HCT116 (cell line): ENCODE data around the gene ITGA7.

Source experiments
- EZH2 ChIP-seq: fragments of 200-600 bp; sonication (generic); IDR thresholded peaks from 2 replicates; pipeline ENCODE4 v1.6.1; 2017; ENCODE audit warnings: antibody characterized with exemption, mixed run types
- EZH2phosphoT487 ChIP-seq: fragments of 200-600 bp; IDR thresholded peaks from 2 replicates; pipeline ENCODE4 v1.6.1; 2018; ENCODE audit warnings: antibody characterized with exemption, borderline replicate concordance
- POLR2A ChIP-seq: IDR thresholded peaks from 2 replicates; pipeline ENCODE4 v1.7.0; 2011; ENCODE audit warnings: borderline replicate concordance; ENCODE audit not compliant: insufficient read depth, insufficient read length; ENCODE audit errors: extremely low read depth
- POLR2AphosphoS5 ChIP-seq: IDR thresholded peaks from 2 replicates; pipeline ENCODE4 v1.6.1; 2011; ENCODE audit warnings: mild to moderate bottlenecking, low read depth, low read length, moderate library complexity
- RAD21 ChIP-seq: IDR thresholded peaks from 2 replicates; pipeline ENCODE4 v1.6.1; 2012; ENCODE audit warnings: low read depth, mild to moderate bottlenecking
- SP1 ChIP-seq: IDR thresholded peaks from 2 replicates; pipeline ENCODE4 v1.6.1; 2012; ENCODE audit warnings: low read depth
- TCF7L2 ChIP-seq: IDR thresholded peaks from 2 replicates; pipeline ENCODE4 v1.7.0; 2011; ENCODE audit warnings: borderline replicate concordance, inconsistent platforms; ENCODE audit not compliant: insufficient read depth, insufficient read length; ENCODE audit errors: extremely low read depth
- YY1 ChIP-seq: IDR thresholded peaks from 2 replicates; pipeline ENCODE4 v1.6.1; 2011; ENCODE audit warnings: low read length, low read depth, moderate library complexity, mild to moderate bottlenecking; ENCODE audit not compliant: insufficient replicate concordance; ENCODE audit errors: extremely low read depth
- TF ChIP-seq, protein P1 (sequence below), 3 experiments: fragments of 200-600 bp in 1 of 3; sonication (generic) in 1 of 3; IDR thresholded peaks in 2 of 3; conservative IDR thresholded peaks in 1 of 3; 2 replicates each; pipeline ENCODE4 v1.5.1; 2012 to 2017; ENCODE audit warnings: low read depth in 2 of 3, low read length in 2 of 3, antibody characterized with exemption in 1 of 3, borderline replicate concordance in 1 of 3, control low read depth in 1 of 3, mild to moderate bottlenecking in 1 of 3, mixed read lengths in 1 of 3, mixed run types in 1 of 3, moderate library complexity in 1 of 3; ENCODE audit not compliant: insufficient read depth in 1 of 3
- TF ChIP-seq, protein P2 (sequence below): IDR thresholded peaks from 2 replicates; pipeline ENCODE4 v1.6.1; 2012
- TF ChIP-seq, protein P3 (sequence below): IDR thresholded peaks from 2 replicates; pipeline ENCODE4 v1.6.1; 2012; ENCODE audit warnings: low read depth

DNA sequence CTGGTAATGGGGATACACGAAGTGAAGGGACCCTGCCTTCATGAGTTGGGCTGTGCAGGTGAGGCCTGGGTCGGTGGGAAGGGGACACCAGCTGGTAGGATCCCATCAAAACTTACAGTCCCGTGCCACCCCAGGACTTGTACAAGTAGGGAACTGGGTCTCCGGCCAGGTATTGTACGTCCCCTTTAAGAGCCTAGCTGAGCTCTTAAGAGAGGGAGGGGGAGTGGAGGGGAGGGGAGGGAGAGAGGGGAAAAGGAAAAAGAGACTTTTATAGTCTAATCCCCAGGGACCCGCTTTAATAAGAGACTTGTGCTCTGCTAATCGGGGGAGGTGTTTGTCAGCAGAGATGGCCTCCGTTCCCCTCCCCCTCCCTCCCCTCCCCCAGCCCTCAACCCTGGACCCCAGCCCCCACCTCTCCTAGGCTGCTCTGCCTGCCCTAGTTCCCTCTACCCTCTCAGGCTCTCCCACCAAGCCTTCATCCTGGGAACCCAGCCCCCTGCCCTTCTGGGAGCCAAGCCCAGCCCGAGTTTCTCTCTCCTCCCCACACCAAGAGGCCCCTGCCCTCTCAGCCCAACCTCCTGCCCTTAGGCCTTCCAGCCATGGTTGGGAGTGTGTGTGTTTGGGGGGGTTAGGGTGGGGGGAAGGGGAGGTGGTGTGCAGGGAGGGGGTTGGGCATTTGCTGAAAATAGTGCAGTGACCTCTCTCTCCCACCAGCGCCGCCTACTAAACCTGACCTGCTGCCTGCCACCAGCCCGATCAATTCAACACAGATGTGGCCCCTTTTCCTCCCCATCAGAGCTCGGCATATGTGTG lies 37.9 kb upstream of the ITGA7 start:
- TF ChIP-seq, protein P1, sequence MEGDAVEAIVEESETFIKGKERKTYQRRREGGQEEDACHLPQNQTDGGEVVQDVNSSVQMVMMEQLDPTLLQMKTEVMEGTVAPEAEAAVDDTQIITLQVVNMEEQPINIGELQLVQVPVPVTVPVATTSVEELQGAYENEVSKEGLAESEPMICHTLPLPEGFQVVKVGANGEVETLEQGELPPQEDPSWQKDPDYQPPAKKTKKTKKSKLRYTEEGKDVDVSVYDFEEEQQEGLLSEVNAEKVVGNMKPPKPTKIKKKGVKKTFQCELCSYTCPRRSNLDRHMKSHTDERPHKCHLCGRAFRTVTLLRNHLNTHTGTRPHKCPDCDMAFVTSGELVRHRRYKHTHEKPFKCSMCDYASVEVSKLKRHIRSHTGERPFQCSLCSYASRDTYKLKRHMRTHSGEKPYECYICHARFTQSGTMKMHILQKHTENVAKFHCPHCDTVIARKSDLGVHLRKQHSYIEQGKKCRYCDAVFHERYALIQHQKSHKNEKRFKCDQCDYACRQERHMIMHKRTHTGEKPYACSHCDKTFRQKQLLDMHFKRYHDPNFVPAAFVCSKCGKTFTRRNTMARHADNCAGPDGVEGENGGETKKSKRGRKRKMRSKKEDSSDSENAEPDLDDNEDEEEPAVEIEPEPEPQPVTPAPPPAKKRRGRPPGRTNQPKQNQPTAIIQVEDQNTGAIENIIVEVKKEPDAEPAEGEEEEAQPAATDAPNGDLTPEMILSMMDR (IDR thresholded peaks at IDR 0.05 in 2 of 3, conservative IDR thresholded peaks at IDR 0.05 in 1 of 3; ENCODE audit: borderline replicate concordance in 1 of 3, insufficient read depth in 1 of 3, low read depth in 2 of 3, low read length in 2 of 3) = no peak
- no peak for TF ChIP-seq SP1
- TF ChIP-seq TCF7L2 = no peak
- TF ChIP-seq, protein P2, sequence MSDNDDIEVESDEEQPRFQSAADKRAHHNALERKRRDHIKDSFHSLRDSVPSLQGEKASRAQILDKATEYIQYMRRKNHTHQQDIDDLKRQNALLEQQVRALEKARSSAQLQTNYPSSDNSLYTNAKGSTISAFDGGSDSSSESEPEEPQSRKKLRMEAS = no peak
- no peak for TF ChIP-seq YY1
- TF ChIP-seq, protein P3, sequence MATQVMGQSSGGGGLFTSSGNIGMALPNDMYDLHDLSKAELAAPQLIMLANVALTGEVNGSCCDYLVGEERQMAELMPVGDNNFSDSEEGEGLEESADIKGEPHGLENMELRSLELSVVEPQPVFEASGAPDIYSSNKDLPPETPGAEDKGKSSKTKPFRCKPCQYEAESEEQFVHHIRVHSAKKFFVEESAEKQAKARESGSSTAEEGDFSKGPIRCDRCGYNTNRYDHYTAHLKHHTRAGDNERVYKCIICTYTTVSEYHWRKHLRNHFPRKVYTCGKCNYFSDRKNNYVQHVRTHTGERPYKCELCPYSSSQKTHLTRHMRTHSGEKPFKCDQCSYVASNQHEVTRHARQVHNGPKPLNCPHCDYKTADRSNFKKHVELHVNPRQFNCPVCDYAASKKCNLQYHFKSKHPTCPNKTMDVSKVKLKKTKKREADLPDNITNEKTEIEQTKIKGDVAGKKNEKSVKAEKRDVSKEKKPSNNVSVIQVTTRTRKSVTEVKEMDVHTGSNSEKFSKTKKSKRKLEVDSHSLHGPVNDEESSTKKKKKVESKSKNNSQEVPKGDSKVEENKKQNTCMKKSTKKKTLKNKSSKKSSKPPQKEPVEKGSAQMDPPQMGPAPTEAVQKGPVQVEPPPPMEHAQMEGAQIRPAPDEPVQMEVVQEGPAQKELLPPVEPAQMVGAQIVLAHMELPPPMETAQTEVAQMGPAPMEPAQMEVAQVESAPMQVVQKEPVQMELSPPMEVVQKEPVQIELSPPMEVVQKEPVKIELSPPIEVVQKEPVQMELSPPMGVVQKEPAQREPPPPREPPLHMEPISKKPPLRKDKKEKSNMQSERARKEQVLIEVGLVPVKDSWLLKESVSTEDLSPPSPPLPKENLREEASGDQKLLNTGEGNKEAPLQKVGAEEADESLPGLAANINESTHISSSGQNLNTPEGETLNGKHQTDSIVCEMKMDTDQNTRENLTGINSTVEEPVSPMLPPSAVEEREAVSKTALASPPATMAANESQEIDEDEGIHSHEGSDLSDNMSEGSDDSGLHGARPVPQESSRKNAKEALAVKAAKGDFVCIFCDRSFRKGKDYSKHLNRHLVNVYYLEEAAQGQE = no peak
- TF ChIP-seq POLR2AphosphoS5 = no peak
- TF ChIP-seq POLR2A = no peak
- TF ChIP-seq EZH2 = no peak
- no peak for TF ChIP-seq EZH2phosphoT487
- no peak for TF ChIP-seq RAD21
